Endothelial cell of umbilical vein (primary cell): ENCODE results near the gene CEP192. TPM values are rescaled to one million over a fixed set of nuclear protein-coding genes. Genes with fewer than 3 reads are reported as not detected.

Source experiments
- BruUV-seq: library from RNA; stranded (reverse); fragments of 400-500 nt; replicated peaks from 2 replicates; lab custom pipeline; 2021; lab: Mats Ljungman, UMichigan
- CTCF ChIA-PET: fragments of 300-600, 350-600 bp; sonication (Branson Sonifier 250); formaldehyde crosslinking; loops from one replicate; lab custom pipeline; 2021; ENCODE audit warnings: antibody characterized with exemption, inconsistent platforms; lab: Charles Lee
- POLR2A ChIA-PET: fragments of 300-600, 350-600 bp; sonication (Branson Sonifier 250); formaldehyde crosslinking; loops from one replicate; lab custom pipeline; 2021; ENCODE audit warnings: antibody characterized with exemption, inconsistent platforms; lab: Charles Lee
- DNase-seq: peaks from one replicate; pipeline ENCODE4 v3.0.0-alpha.2; 2011; ENCODE audit warnings: low read depth, low spot score
- FAIRE-seq: peaks from 2 replicates; lab custom pipeline; 2011; peaks lifted over from hg19 to GRCh38; lab: Jason Lieb, UNC
- H2AFZ ChIP-seq: 2 replicates; pipeline ENCODE4 v1.6.0; 2012; ENCODE audit warnings: low read depth, low read length, control low read depth, inconsistent platforms
- H3K27ac ChIP-seq: 2 replicates; pipeline ENCODE4 v1.5.1; 2011; ENCODE audit warnings: low read depth, mild to moderate bottlenecking, control low read depth, low read length, moderate library complexity; ENCODE audit not compliant: insufficient read depth
- H3K27me3 ChIP-seq, 2 experiments: 2 replicates each; pipeline versions ENCODE4 v1.6.0 to v1.6.1; 2011; ENCODE audit warnings: low read length in 2 of 2, mixed read lengths in 1 of 2; ENCODE audit not compliant: control insufficient read depth in 2 of 2, insufficient read depth in 2 of 2
- H3K36me3 ChIP-seq, 2 experiments: 2 replicates in 1 of 2; 3 replicates in 1 of 2; pipeline ENCODE4 v1.5.1; 2011; ENCODE audit warnings: low read length in 2 of 2, mild to moderate bottlenecking in 1 of 2, moderate library complexity in 1 of 2; ENCODE audit not compliant: control insufficient read depth in 2 of 2, insufficient read depth in 2 of 2; ENCODE audit errors: extremely low read depth in 1 of 2
- H3K4me1 ChIP-seq: 3 replicates; pipeline ENCODE4 v1.5.1; 2011; ENCODE audit warnings: mild to moderate bottlenecking, low read length; ENCODE audit not compliant: control insufficient read depth, insufficient read depth; ENCODE audit errors: extremely low read depth
- H3K4me2 ChIP-seq: 2 replicates; pipeline ENCODE4 v1.6.1; 2011; ENCODE audit warnings: low read length, control low read depth, mixed read lengths; ENCODE audit not compliant: insufficient read depth
- H3K4me3 ChIP-seq, 3 experiments: fragments of 200-600 bp in 1 of 3; sonication (generic), shearing (Covaris generic) in 1 of 3; replicated peaks in 1 of 3; 2 replicates each; pipeline ENCODE4 v1.5.1; 2011 to 2016; ENCODE audit warnings: control low read depth in 3 of 3, low read length in 3 of 3, mild to moderate bottlenecking in 2 of 3, inconsistent platforms in 1 of 3, low read depth in 1 of 3, moderate library complexity in 1 of 3; ENCODE audit not compliant: insufficient read depth in 1 of 3
- H3K79me2 ChIP-seq: 2 replicates; pipeline ENCODE4 v1.6.0; 2012; ENCODE audit warnings: low read length, inconsistent platforms; ENCODE audit not compliant: control insufficient read depth, insufficient read depth
- H3K9ac ChIP-seq: replicated peaks from 2 replicates; pipeline ENCODE3; 2011; ENCODE audit warnings: low read length, control low read depth; ENCODE audit not compliant: insufficient read depth; ENCODE audit errors: extremely low read depth
- H3K9me1 ChIP-seq: replicated peaks from 3 replicates; pipeline ENCODE4 v1.6.0; 2011; ENCODE audit warnings: mild to moderate bottlenecking, low read length; ENCODE audit not compliant: control insufficient read depth, insufficient read depth; ENCODE audit errors: extremely low read depth
- H3K9me3 ChIP-seq: replicated peaks from 2 replicates; pipeline ENCODE4 v1.5.1; 2012; ENCODE audit warnings: low read length, inconsistent platforms; ENCODE audit not compliant: control insufficient read depth, insufficient read depth
- H4K20me1 ChIP-seq: replicated peaks from 2 replicates; pipeline ENCODE3; 2011; ENCODE audit warnings: mild to moderate bottlenecking, low read length; ENCODE audit not compliant: control insufficient read depth, insufficient read depth; ENCODE audit errors: extremely low read depth
- EZH2 ChIP-seq: IDR thresholded peaks from 2 replicates; pipeline ENCODE4 v1.6.1; 2012; ENCODE audit warnings: borderline replicate concordance, low read depth, mild to moderate bottlenecking, moderate library complexity, low read length, inconsistent platforms; ENCODE audit not compliant: severe bottlenecking
- FOS ChIP-seq: IDR thresholded peaks from 2 replicates; pipeline ENCODE4 v1.6.1; 2011; ENCODE audit warnings: mild to moderate bottlenecking, low read length, moderate library complexity, borderline replicate concordance; ENCODE audit not compliant: insufficient read depth
- GATA2 ChIP-seq: IDR thresholded peaks from 2 replicates; pipeline ENCODE4 v1.7.0; 2011; ENCODE audit warnings: low read depth, mild to moderate bottlenecking, moderate library complexity, mixed read lengths, low read length; ENCODE audit not compliant: insufficient read length, insufficient read depth
- JUN ChIP-seq: IDR thresholded peaks from 2 replicates; pipeline ENCODE4 v1.6.1; 2011; ENCODE audit warnings: borderline replicate concordance, low read depth; ENCODE audit not compliant: insufficient read length, insufficient read depth
- MYC ChIP-seq: IDR thresholded peaks from one replicate; pipeline ENCODE4 v1.6.1; 2011; ENCODE audit warnings: mild to moderate bottlenecking, low read depth, low read length
- POLR2A ChIP-seq: IDR thresholded peaks from 2 replicates; pipeline ENCODE4 v1.6.1; 2012; ENCODE audit warnings: low read depth, mild to moderate bottlenecking, control low read depth, low read length
- POLR2AphosphoS5 ChIP-seq: IDR thresholded peaks from 2 replicates; pipeline ENCODE4 v1.6.1; 2012; ENCODE audit warnings: low read depth, mild to moderate bottlenecking, control low read depth, low read length, moderate library complexity; ENCODE audit not compliant: insufficient read depth
- dilution Hi-C: fragments of 300-500 bp; cut with MboI; formaldehyde crosslinking; loops from one replicate; pipeline ENCODE4 v1.15.0; 2019; ENCODE audit warnings: low sequenced_read_pairs; ENCODE audit not compliant: extremely low pct_ligation_motif_present
- intact Hi-C: fragments of 100-400 bp; cut with micrococcal nuclease; formaldehyde crosslinking; loops from one replicate; pipeline ENCODE4 v1.10.0; 2022
- polyA plus RNA-seq, 4 experiments: library from polyadenylated mRNA; depleted of rRNA in 3 of 4; stranded (reverse) in 3 of 4; unstranded in 1 of 4; fragments of >200 nt; gene quantifications; 2 replicates each; pipeline versions ENCODE4 v1.2.1 to v1.2.3, GENCODE V29; 2011 to 2012; ENCODE audit warnings: missing spikeins in 1 of 4
- total RNA-seq: library from RNA; stranded (reverse); gene quantifications from 2 replicates; pipeline ENCODE4 v1.2.3, GENCODE V29; 2021
- TF ChIP-seq, protein P1 (sequence below), 2 donors: IDR thresholded peaks; 1 replicate in 1 of 2; 2 replicates in 1 of 2; pipeline ENCODE4 v1.5.1; 2011; ENCODE audit warnings: low read length in 2 of 2, mild to moderate bottlenecking in 2 of 2, moderate library complexity in 2 of 2, control low read depth in 1 of 2, inconsistent platforms in 1 of 2, low read depth in 1 of 2; ENCODE audit not compliant: insufficient read depth in 1 of 2; ENCODE audit errors: extremely low read depth in 1 of 2
- TF ChIP-seq, protein P2 (sequence below): IDR thresholded peaks from 2 replicates; pipeline ENCODE4 v1.6.1; 2011; ENCODE audit not compliant: insufficient read depth, insufficient read length

Gene CEP192
- total and polyA plus RNA-seq, 2 donors (not counting 3 experiments of a cell fraction or from before 2014, with no cell fraction given), result 14.5 to 22.9 TPM

GRCh38 chr18:13105059-13105458, 113.9 kb downstream of the CEP192 start:
- Histone ChIP-seq H3K27ac (no peak overlapping the region), H3K4me3 (no peak overlapping the region), H3K36me3 (peaks cover 0 to 24% of the 10 kb centered on the region in 2 experiments), H3K4me1 (no peaks in the 10 kb centered on the region), H3K9ac (no peak overlapping the region), H3K27me3 (no peaks in the 10 kb centered on the region), H2AFZ (no peak overlapping the region), H3K4me2 (no peak overlapping the region), H3K9me3 (no peaks in the 10 kb centered on the region), H4K20me1 (no peaks in the 10 kb centered on the region), H3K9me1 (no peaks in the 10 kb centered on the region), H3K79me2 (no peaks in the 10 kb centered on the region)
- DNase-seq (no peak), FAIRE-seq (no peak)
- intact Hi-C loops (no loop called here), dilution Hi-C loops (no loop called here)
- CTCF ChIA-PET, result interaction anchor here (1.0 kb wide), 1 partner anchor 54 kb away, joined by 4 read pairs; no protein-coding TSS in a partner anchor
- TF ChIP-seq POLR2AphosphoS5 (no peak), MYC (no peak), JUN (no peak)
- no TSS peak for BruUV-seq
- POLR2A ChIA-PET, result no interaction called here

DNA sequence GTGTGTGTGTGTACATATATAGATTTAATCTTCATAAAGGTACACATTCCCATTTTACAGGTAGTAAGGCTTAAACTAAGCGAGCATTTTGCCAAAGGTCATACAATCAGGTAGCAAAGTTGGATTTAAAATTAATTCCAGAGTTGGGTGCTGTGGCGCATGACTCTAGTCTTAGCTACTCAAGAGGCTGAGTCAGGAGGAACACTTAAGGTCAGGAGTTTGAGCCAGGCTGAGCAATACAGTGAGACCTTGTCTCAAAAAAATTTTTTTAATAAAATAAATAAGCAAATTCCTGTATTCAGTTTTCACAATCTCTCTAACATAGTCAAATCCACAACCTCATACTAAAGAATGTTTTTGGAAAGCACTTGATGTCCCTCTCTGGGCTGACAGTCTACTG, 115.9 kb downstream of the CEP192 start:
- intact Hi-C loops, result no loop called here
- CTCF ChIA-PET, result no interaction called here
- Histone ChIP-seq H3K79me2 (no peaks in the 10 kb centered on the region), H2AFZ (no peak overlapping the region), H3K9me3 (no peaks in the 10 kb centered on the region), H3K27ac (no peak overlapping the region), H3K9ac (no peak overlapping the region), H3K4me2 (no peak overlapping the region), H3K4me3 (no peak overlapping the region), H4K20me1 (no peaks in the 10 kb centered on the region), H3K36me3 (peaks cover 0 to 26% of the 10 kb centered on the region in 2 experiments), H3K27me3 (no peaks in the 10 kb centered on the region), H3K9me1 (no peaks in the 10 kb centered on the region), H3K4me1 (no peaks in the 10 kb centered on the region)
- DNase-seq, result no peak
- no peak for FAIRE-seq
- TF ChIP-seq FOS (no peak), POLR2AphosphoS5 (no peak), EZH2 (no peak), POLR2A (no peak), JUN (no peak), MYC (no peak), GATA2 (no peak)
- TF ChIP-seq, protein P1, sequence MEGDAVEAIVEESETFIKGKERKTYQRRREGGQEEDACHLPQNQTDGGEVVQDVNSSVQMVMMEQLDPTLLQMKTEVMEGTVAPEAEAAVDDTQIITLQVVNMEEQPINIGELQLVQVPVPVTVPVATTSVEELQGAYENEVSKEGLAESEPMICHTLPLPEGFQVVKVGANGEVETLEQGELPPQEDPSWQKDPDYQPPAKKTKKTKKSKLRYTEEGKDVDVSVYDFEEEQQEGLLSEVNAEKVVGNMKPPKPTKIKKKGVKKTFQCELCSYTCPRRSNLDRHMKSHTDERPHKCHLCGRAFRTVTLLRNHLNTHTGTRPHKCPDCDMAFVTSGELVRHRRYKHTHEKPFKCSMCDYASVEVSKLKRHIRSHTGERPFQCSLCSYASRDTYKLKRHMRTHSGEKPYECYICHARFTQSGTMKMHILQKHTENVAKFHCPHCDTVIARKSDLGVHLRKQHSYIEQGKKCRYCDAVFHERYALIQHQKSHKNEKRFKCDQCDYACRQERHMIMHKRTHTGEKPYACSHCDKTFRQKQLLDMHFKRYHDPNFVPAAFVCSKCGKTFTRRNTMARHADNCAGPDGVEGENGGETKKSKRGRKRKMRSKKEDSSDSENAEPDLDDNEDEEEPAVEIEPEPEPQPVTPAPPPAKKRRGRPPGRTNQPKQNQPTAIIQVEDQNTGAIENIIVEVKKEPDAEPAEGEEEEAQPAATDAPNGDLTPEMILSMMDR (IDR thresholded peaks at IDR 0.05; ENCODE audit: extremely low read depth in 1 of 2, insufficient read depth in 1 of 2, low read depth in 1 of 2, low read length in 2 of 2), result no peak
- TF ChIP-seq, protein P2, sequence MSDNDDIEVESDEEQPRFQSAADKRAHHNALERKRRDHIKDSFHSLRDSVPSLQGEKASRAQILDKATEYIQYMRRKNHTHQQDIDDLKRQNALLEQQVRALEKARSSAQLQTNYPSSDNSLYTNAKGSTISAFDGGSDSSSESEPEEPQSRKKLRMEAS, result no peak
- POLR2A ChIA-PET, result no interaction called here
- BruUV-seq, result no TSS peak
- dilution Hi-C loops, result no loop called here
